ENCODE measurements around the gene CDK16.

- TF ChIP-seq CTCF (IDR thresholded peaks at IDR 0.05) (no peak), ZFX (IDR thresholded peaks at IDR 0.05; ENCODE audit: borderline replicate concordance) (no peak)
Measured at GRCh38 chrX:47226531-47227333, 8.3 kb downstream of the CDK16 start.
